Endothelial cell of umbilical vein (primary cell): ENCODE data around the gene C17orf50.

Source experiments
- EZH2 ChIP-seq: IDR thresholded peaks from 2 replicates; pipeline ENCODE4 v1.6.1; 2012; ENCODE audit warnings: borderline replicate concordance, low read depth, mild to moderate bottlenecking, moderate library complexity, low read length, inconsistent platforms; ENCODE audit not compliant: severe bottlenecking
- FOS ChIP-seq: IDR thresholded peaks from 2 replicates; pipeline ENCODE4 v1.6.1; 2011; ENCODE audit warnings: mild to moderate bottlenecking, low read length, moderate library complexity, borderline replicate concordance; ENCODE audit not compliant: insufficient read depth
- MYC ChIP-seq: IDR thresholded peaks from one replicate; pipeline ENCODE4 v1.6.1; 2011; ENCODE audit warnings: mild to moderate bottlenecking, low read depth, low read length
- POLR2A ChIP-seq: IDR thresholded peaks from 2 replicates; pipeline ENCODE4 v1.6.1; 2012; ENCODE audit warnings: low read depth, mild to moderate bottlenecking, control low read depth, low read length
- POLR2AphosphoS5 ChIP-seq: IDR thresholded peaks from 2 replicates; pipeline ENCODE4 v1.6.1; 2012; ENCODE audit warnings: low read depth, mild to moderate bottlenecking, control low read depth, low read length, moderate library complexity; ENCODE audit not compliant: insufficient read depth
- TF ChIP-seq, protein P1 (sequence below), 2 donors: IDR thresholded peaks; 1 replicate in 1 of 2; 2 replicates in 1 of 2; pipeline ENCODE4 v1.5.1; 2011; ENCODE audit warnings: low read length in 2 of 2, mild to moderate bottlenecking in 2 of 2, moderate library complexity in 2 of 2, control low read depth in 1 of 2, inconsistent platforms in 1 of 2, low read depth in 1 of 2; ENCODE audit not compliant: insufficient read depth in 1 of 2; ENCODE audit errors: extremely low read depth in 1 of 2

DNA sequence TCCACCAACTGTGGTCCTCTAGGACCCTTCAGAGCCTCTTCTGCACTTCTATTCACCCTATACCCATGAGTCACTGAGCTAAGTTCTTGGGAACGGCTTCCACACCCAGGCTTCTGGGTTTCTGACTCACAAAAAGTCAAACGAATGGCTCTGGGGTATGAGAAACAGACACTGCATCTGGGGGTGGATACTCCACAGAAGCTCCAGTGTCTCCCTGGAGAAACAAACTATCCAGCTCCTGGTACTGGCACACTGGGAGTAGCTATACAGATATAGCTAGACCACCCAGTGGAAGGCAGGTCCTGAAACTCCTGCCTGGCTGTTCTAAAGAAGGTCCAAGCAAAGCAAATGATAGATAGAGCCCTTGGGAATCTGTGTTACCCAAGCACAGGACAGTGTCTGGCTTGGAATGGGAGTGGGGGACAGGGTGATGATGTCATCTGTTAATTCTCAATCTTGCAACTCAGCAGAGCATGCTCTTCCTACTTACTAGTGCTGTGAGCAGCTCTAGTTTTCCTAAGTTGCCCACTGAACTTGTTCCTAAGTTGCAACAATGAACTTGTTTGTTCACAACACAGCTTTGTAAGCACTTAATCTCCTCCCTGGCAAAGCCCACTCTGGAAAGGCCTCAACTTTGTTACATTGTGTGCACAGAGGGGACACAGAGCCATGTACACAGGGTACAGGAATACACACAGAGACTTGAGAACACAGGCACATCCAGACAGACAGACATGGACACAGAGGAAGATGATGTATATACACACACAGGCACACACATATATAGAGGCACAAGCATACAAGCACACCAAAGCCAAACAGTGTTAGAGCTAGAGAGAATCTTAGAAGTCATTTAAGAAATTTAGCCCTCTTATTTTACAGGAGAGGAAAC, 28.0 kb downstream of the C17orf50 start:
- no peak for TF ChIP-seq POLR2AphosphoS5
- TF ChIP-seq, protein P1, sequence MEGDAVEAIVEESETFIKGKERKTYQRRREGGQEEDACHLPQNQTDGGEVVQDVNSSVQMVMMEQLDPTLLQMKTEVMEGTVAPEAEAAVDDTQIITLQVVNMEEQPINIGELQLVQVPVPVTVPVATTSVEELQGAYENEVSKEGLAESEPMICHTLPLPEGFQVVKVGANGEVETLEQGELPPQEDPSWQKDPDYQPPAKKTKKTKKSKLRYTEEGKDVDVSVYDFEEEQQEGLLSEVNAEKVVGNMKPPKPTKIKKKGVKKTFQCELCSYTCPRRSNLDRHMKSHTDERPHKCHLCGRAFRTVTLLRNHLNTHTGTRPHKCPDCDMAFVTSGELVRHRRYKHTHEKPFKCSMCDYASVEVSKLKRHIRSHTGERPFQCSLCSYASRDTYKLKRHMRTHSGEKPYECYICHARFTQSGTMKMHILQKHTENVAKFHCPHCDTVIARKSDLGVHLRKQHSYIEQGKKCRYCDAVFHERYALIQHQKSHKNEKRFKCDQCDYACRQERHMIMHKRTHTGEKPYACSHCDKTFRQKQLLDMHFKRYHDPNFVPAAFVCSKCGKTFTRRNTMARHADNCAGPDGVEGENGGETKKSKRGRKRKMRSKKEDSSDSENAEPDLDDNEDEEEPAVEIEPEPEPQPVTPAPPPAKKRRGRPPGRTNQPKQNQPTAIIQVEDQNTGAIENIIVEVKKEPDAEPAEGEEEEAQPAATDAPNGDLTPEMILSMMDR (IDR thresholded peaks at IDR 0.05; ENCODE audit: extremely low read depth in 1 of 2, insufficient read depth in 1 of 2, low read depth in 1 of 2, low read length in 2 of 2): no peak
- no peak for TF ChIP-seq POLR2A
- no peak for TF ChIP-seq MYC
- TF ChIP-seq FOS: no peak
- TF ChIP-seq EZH2: no peak
